Stimulated activated memory B cell treated with anti-CD40 and anti-IgM and Interleukin-4, amounts not matched to agents 10 μg/mL and 1 μg/mL and 100 μg/mL, for 72 hours (primary cell): ENCODE measurements around the gene EMILIN2.
"Not testable (repeated sequence)": the region's sequence is repeated elsewhere in the genome, so short reads cannot be mapped to it uniquely, and the experiment has no call there.

Experiments
- ATAC-seq: fragments of 150-1000 bp; cut with Tn5 transposase; 2 replicates; pipeline ENCODE4 v1.10.0; 2021
- H3K27ac Mint-ChIP-seq: one replicate; pipeline ENCODE4 v1.8.0; 2022; ENCODE audit warnings: mild to moderate bottlenecking, mixed read lengths
- H3K27me3 Mint-ChIP-seq: one replicate; pipeline ENCODE4 v1.8.0; 2022; ENCODE audit warnings: mixed read lengths
- H3K36me3 Mint-ChIP-seq: one replicate; pipeline ENCODE4 v1.8.0; 2022; ENCODE audit warnings: mixed read lengths
- H3K4me1 Mint-ChIP-seq: one replicate; pipeline ENCODE4 v1.8.0; 2022; ENCODE audit warnings: mixed read lengths
- H3K4me3 Mint-ChIP-seq: one replicate; pipeline ENCODE4 v1.8.0; 2022; ENCODE audit warnings: mild to moderate bottlenecking, moderate library complexity, mixed read lengths
- H3K9me3 Mint-ChIP-seq: one replicate; pipeline ENCODE4 v1.8.0; 2022; ENCODE audit warnings: mixed read lengths

EMILIN2 gene

GRCh38 chr18:2846636-2847316 lies at the start of gene EMILIN2:
Gene EMILIN2, plus strand, starts transcription at chr18:2847006. Its CDS starts 183 bp downstream, at chr18:2847189.
- H3K4me3 Mint-ChIP-seq: peak within 1 kb of the TSS; percentile 97
- H3K27ac Mint-ChIP-seq: peak within 1 kb of the TSS; percentile 88
- peaks cover 67% of the 10 kb centered on the region for H3K4me1 Mint-ChIP-seq
- no peaks in the 10 kb centered on the region for H3K9me3 Mint-ChIP-seq
- peaks cover 17% of the 10 kb centered on the region for H3K36me3 Mint-ChIP-seq
- ATAC-seq: peak; percentile 91
- H3K27me3 Mint-ChIP-seq: peaks cover 14% of the 10 kb centered on the region

GRCh38 chr18:2797951-2798350 lies 48.9 kb upstream of the EMILIN2 start:
- peaks cover 8% of the 10 kb centered on the region for H3K4me1 Mint-ChIP-seq
- H3K27me3 Mint-ChIP-seq: no peaks in the 10 kb centered on the region
- no peaks in the 10 kb centered on the region for H3K9me3 Mint-ChIP-seq
- H3K36me3 Mint-ChIP-seq: peaks cover 54% of the 10 kb centered on the region
- peak; percentile 43 for ATAC-seq
- H3K27ac Mint-ChIP-seq: no peak overlapping the region
- no peak overlapping the region for H3K4me3 Mint-ChIP-seq

GRCh38 chr18:2799369-2799768 lies 47.4 kb upstream of the EMILIN2 start:
- ATAC-seq: no peak
- H3K36me3 Mint-ChIP-seq: peaks cover 64% of the 10 kb centered on the region
- H3K27me3 Mint-ChIP-seq: no peaks in the 10 kb centered on the region
- no peaks in the 10 kb centered on the region for H3K9me3 Mint-ChIP-seq
- no peak overlapping the region for H3K27ac Mint-ChIP-seq
- H3K4me3 Mint-ChIP-seq: no peak overlapping the region
- peaks cover 8% of the 10 kb centered on the region for H3K4me1 Mint-ChIP-seq

- H3K4me3 Mint-ChIP-seq: no peak overlapping the region
- no peak for ATAC-seq
- peaks cover 12% of the 10 kb centered on the region for H3K9me3 Mint-ChIP-seq
- no peak overlapping the region for H3K27ac Mint-ChIP-seq
- H3K36me3 Mint-ChIP-seq: peaks cover 47% of the 10 kb centered on the region
- H3K4me1 Mint-ChIP-seq: no peaks in the 10 kb centered on the region
- H3K27me3 Mint-ChIP-seq: no peaks in the 10 kb centered on the region
Measured at GRCh38 chr18:2805970-2806943, 40.5 kb upstream of the EMILIN2 start.

GRCh38 chr18:2808640-2809039 lies 38.2 kb upstream of the EMILIN2 start:
- not testable (repeated sequence) for H3K27ac Mint-ChIP-seq, H3K4me1 Mint-ChIP-seq, H3K4me3 Mint-ChIP-seq, H3K27me3 Mint-ChIP-seq, ATAC-seq
- H3K9me3 Mint-ChIP-seq: peaks cover 21% of the 10 kb centered on the region
- H3K36me3 Mint-ChIP-seq: peaks cover 46% of the 10 kb centered on the region

- Mint-ChIP-seq H3K9me3 (peaks cover 26% of the 10 kb centered on the region), H3K36me3 (peaks cover 40% of the 10 kb centered on the region)
- H3K4me3 Mint-ChIP-seq, ATAC-seq, H3K4me1 Mint-ChIP-seq, H3K27ac Mint-ChIP-seq, H3K27me3 Mint-ChIP-seq: not testable (repeated sequence)
Measured at GRCh38 chr18:2809666-2810183, 37.1 kb upstream of the EMILIN2 start.

GRCh38 chr18:2811416-2811815 lies 35.4 kb upstream of the EMILIN2 start:
- no peak overlapping the region for H3K4me3 Mint-ChIP-seq
- H3K27me3 Mint-ChIP-seq: no peaks in the 10 kb centered on the region
- no peak overlapping the region for H3K27ac Mint-ChIP-seq
- no peaks in the 10 kb centered on the region for H3K4me1 Mint-ChIP-seq
- peaks cover 34% of the 10 kb centered on the region for H3K9me3 Mint-ChIP-seq
- no peak for ATAC-seq
- peaks cover 28% of the 10 kb centered on the region for H3K36me3 Mint-ChIP-seq

GRCh38 chr18:2814928-2815327 lies 31.9 kb upstream of the EMILIN2 start:
- H3K4me3 Mint-ChIP-seq: no peak overlapping the region
- H3K27me3 Mint-ChIP-seq: no peaks in the 10 kb centered on the region
- no peak overlapping the region for H3K27ac Mint-ChIP-seq
- H3K9me3 Mint-ChIP-seq: peaks cover 30% of the 10 kb centered on the region
- peaks cover 22% of the 10 kb centered on the region for H3K36me3 Mint-ChIP-seq
- no peaks in the 10 kb centered on the region for H3K4me1 Mint-ChIP-seq
- ATAC-seq: no peak

- no peaks in the 10 kb centered on the region for H3K27me3 Mint-ChIP-seq
- H3K4me1 Mint-ChIP-seq: no peaks in the 10 kb centered on the region
- H3K9me3 Mint-ChIP-seq: peaks cover 13% of the 10 kb centered on the region
- H3K36me3 Mint-ChIP-seq: no peaks in the 10 kb centered on the region
- no peak overlapping the region for H3K4me3 Mint-ChIP-seq
- H3K27ac Mint-ChIP-seq: no peak overlapping the region
- ATAC-seq: no peak
Measured at GRCh38 chr18:2818281-2818680, 28.5 kb upstream of the EMILIN2 start.

- H3K9me3 Mint-ChIP-seq: no peaks in the 10 kb centered on the region
- no peaks in the 10 kb centered on the region for H3K27me3 Mint-ChIP-seq
- H3K27ac Mint-ChIP-seq: no peak overlapping the region
- no peak for ATAC-seq
- no peak overlapping the region for H3K4me3 Mint-ChIP-seq
- H3K36me3 Mint-ChIP-seq: no peaks in the 10 kb centered on the region
- H3K4me1 Mint-ChIP-seq: no peaks in the 10 kb centered on the region
Measured at GRCh38 chr18:2821695-2822094, 25.1 kb upstream of the EMILIN2 start.

- no peak overlapping the region for H3K27ac Mint-ChIP-seq
- no peaks in the 10 kb centered on the region for H3K36me3 Mint-ChIP-seq
- no peaks in the 10 kb centered on the region for H3K9me3 Mint-ChIP-seq
- H3K4me1 Mint-ChIP-seq: no peaks in the 10 kb centered on the region
- no peak overlapping the region for H3K4me3 Mint-ChIP-seq
- no peaks in the 10 kb centered on the region for H3K27me3 Mint-ChIP-seq
- ATAC-seq: peak; percentile 27
Measured at GRCh38 chr18:2822213-2822921, 24.4 kb upstream of the EMILIN2 start.

GRCh38 chr18:2823202-2823601 lies 23.6 kb upstream of the EMILIN2 start:
- no peak overlapping the region for H3K27ac Mint-ChIP-seq
- no peaks in the 10 kb centered on the region for H3K4me1 Mint-ChIP-seq
- H3K4me3 Mint-ChIP-seq: no peak overlapping the region
- H3K27me3 Mint-ChIP-seq: no peaks in the 10 kb centered on the region
- no peaks in the 10 kb centered on the region for H3K36me3 Mint-ChIP-seq
- H3K9me3 Mint-ChIP-seq: no peaks in the 10 kb centered on the region
- ATAC-seq: no peak

- H3K36me3 Mint-ChIP-seq: no peaks in the 10 kb centered on the region
- no peak for ATAC-seq
- no peaks in the 10 kb centered on the region for H3K4me1 Mint-ChIP-seq
- no peak overlapping the region for H3K4me3 Mint-ChIP-seq
- H3K27ac Mint-ChIP-seq: no peak overlapping the region
- H3K9me3 Mint-ChIP-seq: no peaks in the 10 kb centered on the region
- H3K27me3 Mint-ChIP-seq: no peaks in the 10 kb centered on the region
Measured at GRCh38 chr18:2823966-2824365, 22.8 kb upstream of the EMILIN2 start.

GRCh38 chr18:2824865-2825264 lies 21.9 kb upstream of the EMILIN2 start:
- Mint-ChIP-seq H3K27me3 (no peaks in the 10 kb centered on the region), H3K36me3 (no peaks in the 10 kb centered on the region), H3K27ac (no peak overlapping the region), H3K4me1 (no peaks in the 10 kb centered on the region), H3K9me3 (no peaks in the 10 kb centered on the region), H3K4me3 (no peak overlapping the region)
- no peak for ATAC-seq

GRCh38 chr18:2825613-2826175 lies 21.1 kb upstream of the EMILIN2 start:
- Mint-ChIP-seq H3K36me3 (no peaks in the 10 kb centered on the region), H3K4me3 (no peak overlapping the region), H3K27ac (no peak overlapping the region), H3K9me3 (no peaks in the 10 kb centered on the region), H3K27me3 (no peaks in the 10 kb centered on the region), H3K4me1 (no peaks in the 10 kb centered on the region)
- ATAC-seq: no peak
